WTC11 (cell line): ENCODE data around the gene NAPSA. TPM values are rescaled to one million over a fixed set of nuclear protein-coding genes. Genes with fewer than 3 reads are reported as not detected.

Source experiments
- E2F1 ChIP-seq: sonication (generic); formaldehyde crosslinking; IDR thresholded peaks from 2 replicates; pipeline ENCODE4 v1.8.0; 2022; ENCODE audit warnings: mild to moderate bottlenecking, missing genetic modification reagents
- ELF4 ChIP-seq: sonication (generic); formaldehyde crosslinking; IDR thresholded peaks from 2 replicates; pipeline ENCODE4 v1.8.1; 2022; ENCODE audit warnings: low read depth, mild to moderate bottlenecking, moderate library complexity, missing genetic modification reagents
- GRHL2 ChIP-seq: fragments of 250-450 bp; sonication (Bioruptor Pico); IDR thresholded peaks from 2 replicates; pipeline ENCODE4 v1.8.0; 2022; ENCODE audit warnings: mild to moderate bottlenecking, moderate library complexity; ENCODE audit not compliant: insufficient replicate concordance, severe bottlenecking
- HMGXB4 ChIP-seq: sonication (generic); formaldehyde crosslinking; IDR thresholded peaks from 2 replicates; pipeline ENCODE4 v1.8.1; 2023; ENCODE audit warnings: mild to moderate bottlenecking, moderate library complexity, missing genetic modification reagents
- IRF1 ChIP-seq: sonication (generic); formaldehyde crosslinking; IDR thresholded peaks from 2 replicates; pipeline ENCODE4 v1.8.0; 2023; ENCODE audit warnings: missing genetic modification reagents
- NR2C2 ChIP-seq: sonication (generic); formaldehyde crosslinking; IDR thresholded peaks from 2 replicates; pipeline ENCODE4 v1.8.0; 2022; ENCODE audit warnings: mild to moderate bottlenecking, missing genetic modification reagents
- SMAD3 ChIP-seq: sonication (generic); formaldehyde crosslinking; IDR thresholded peaks from 2 replicates; pipeline ENCODE4 v1.8.0; 2022; ENCODE audit warnings: missing genetic modification reagents, mild to moderate bottlenecking, borderline replicate concordance
- ZNF281 ChIP-seq: sonication (generic); formaldehyde crosslinking; IDR thresholded peaks from 2 replicates; pipeline ENCODE4 v1.8.0; 2023; ENCODE audit warnings: mild to moderate bottlenecking, missing genetic modification reagents
- ZNF423 ChIP-seq: fragments of 250-450 bp; sonication (Bioruptor Pico); IDR thresholded peaks from 2 replicates; pipeline ENCODE4 v2.1.2; 2022; ENCODE audit warnings: mild to moderate bottlenecking, moderate library complexity
- total RNA-seq: library from RNA; stranded (reverse); gene quantifications from 3 replicates; pipeline ENCODE4 v1.2.3, GENCODE V29; 2021
- TF ChIP-seq, protein P1 (sequence below): sonication (generic); formaldehyde crosslinking; IDR thresholded peaks from 2 replicates; pipeline ENCODE4 v1.8.0; 2022; ENCODE audit warnings: missing genetic modification reagents
- TF ChIP-seq, protein P2 (sequence below): fragments of 250-450 bp; sonication (Bioruptor Pico); IDR thresholded peaks from 2 replicates; pipeline ENCODE4 v1.9.0; 2021; ENCODE audit warnings: mild to moderate bottlenecking

The NAPSA gene
- total RNA-seq, 1 experiment from 2014 or later = 2.7 TPM

DNA sequence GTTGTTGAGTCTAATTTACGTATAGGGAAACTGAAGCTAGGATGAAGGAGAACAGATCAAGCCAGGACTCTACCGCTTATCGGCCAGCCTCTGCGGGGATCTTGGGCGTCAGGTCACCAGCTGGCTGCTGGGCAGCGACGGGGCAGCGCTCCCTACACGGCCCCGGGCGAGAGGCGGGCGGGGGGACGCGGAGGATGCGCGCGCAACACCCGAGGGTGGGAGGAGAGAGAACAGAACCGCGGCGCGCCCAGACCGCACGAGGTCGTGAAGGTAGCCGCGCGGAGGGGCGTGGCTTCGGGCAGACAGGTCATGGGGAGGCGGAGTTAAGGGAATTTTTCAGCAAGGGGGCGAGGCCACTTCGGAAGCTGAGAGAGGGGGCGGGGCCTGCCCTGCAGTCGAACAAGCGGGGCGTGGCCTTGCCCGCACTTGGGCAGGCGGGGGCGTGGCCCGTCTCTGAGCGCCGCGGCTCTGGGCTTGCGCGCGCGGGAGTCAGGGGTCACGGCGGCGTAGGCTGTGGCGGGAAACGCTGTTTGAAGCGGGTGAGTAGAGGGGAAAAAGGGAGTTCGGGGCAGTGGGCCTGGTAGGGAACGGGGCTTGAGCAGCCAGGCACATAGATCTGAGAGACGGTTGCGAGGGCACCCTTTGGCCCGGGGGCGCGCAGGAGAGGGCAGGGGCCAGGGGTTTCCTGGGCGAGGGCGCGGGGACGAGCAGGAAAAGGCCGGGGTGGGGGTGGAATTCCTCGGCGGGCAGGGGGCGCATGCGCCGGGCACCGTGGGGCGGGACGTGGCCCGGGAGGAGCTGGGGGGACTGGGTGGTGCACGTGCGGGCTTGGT lies 18.6 kb upstream of the NAPSA start, which contains the start of gene POLD1 (continued):
- TF ChIP-seq ZNF281 (no peak), E2F1 (CRISPR knock-in tag) (peak; percentile 51; the same call in 1 of the 2 replicates), ZNF423 (CRISPR knock-in tag) (no peak), IRF1 (CRISPR knock-in tag) (0 out of 2 replicates have a peak, but pooled peaks have one; percentile 69), NR2C2 (CRISPR knock-in tag) (peak; percentile 80), SMAD3 (CRISPR knock-in tag) (no peak), ELF4 (CRISPR knock-in tag) (no peak), GRHL2 (CRISPR knock-in tag) (no peak), HMGXB4 (CRISPR knock-in tag) (peak; percentile 70; the same call in 1 of the 2 replicates)
- TF ChIP-seq, protein P1, sequence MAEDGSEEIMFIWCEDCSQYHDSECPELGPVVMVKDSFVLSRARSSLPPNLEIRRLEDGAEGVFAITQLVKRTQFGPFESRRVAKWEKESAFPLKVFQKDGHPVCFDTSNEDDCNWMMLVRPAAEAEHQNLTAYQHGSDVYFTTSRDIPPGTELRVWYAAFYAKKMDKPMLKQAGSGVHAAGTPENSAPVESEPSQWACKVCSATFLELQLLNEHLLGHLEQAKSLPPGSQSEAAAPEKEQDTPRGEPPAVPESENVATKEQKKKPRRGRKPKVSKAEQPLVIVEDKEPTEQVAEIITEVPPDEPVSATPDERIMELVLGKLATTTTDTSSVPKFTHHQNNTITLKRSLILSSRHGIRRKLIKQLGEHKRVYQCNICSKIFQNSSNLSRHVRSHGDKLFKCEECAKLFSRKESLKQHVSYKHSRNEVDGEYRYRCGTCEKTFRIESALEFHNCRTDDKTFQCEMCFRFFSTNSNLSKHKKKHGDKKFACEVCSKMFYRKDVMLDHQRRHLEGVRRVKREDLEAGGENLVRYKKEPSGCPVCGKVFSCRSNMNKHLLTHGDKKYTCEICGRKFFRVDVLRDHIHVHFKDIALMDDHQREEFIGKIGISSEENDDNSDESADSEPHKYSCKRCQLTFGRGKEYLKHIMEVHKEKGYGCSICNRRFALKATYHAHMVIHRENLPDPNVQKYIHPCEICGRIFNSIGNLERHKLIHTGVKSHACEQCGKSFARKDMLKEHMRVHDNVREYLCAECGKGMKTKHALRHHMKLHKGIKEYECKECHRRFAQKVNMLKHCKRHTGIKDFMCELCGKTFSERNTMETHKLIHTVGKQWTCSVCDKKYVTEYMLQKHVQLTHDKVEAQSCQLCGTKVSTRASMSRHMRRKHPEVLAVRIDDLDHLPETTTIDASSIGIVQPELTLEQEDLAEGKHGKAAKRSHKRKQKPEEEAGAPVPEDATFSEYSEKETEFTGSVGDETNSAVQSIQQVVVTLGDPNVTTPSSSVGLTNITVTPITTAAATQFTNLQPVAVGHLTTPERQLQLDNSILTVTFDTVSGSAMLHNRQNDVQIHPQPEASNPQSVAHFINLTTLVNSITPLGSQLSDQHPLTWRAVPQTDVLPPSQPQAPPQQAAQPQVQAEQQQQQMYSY (CRISPR knock-in tag) = no peak
- TF ChIP-seq, protein P2, sequence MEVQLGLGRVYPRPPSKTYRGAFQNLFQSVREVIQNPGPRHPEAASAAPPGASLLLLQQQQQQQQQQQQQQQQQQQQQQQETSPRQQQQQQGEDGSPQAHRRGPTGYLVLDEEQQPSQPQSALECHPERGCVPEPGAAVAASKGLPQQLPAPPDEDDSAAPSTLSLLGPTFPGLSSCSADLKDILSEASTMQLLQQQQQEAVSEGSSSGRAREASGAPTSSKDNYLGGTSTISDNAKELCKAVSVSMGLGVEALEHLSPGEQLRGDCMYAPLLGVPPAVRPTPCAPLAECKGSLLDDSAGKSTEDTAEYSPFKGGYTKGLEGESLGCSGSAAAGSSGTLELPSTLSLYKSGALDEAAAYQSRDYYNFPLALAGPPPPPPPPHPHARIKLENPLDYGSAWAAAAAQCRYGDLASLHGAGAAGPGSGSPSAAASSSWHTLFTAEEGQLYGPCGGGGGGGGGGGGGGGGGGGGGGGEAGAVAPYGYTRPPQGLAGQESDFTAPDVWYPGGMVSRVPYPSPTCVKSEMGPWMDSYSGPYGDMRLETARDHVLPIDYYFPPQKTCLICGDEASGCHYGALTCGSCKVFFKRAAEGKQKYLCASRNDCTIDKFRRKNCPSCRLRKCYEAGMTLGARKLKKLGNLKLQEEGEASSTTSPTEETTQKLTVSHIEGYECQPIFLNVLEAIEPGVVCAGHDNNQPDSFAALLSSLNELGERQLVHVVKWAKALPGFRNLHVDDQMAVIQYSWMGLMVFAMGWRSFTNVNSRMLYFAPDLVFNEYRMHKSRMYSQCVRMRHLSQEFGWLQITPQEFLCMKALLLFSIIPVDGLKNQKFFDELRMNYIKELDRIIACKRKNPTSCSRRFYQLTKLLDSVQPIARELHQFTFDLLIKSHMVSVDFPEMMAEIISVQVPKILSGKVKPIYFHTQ = peak; percentile 67; the same call in 1 of the 2 replicates
